ENCODE data around the gene KCNIP3.

DNA sequence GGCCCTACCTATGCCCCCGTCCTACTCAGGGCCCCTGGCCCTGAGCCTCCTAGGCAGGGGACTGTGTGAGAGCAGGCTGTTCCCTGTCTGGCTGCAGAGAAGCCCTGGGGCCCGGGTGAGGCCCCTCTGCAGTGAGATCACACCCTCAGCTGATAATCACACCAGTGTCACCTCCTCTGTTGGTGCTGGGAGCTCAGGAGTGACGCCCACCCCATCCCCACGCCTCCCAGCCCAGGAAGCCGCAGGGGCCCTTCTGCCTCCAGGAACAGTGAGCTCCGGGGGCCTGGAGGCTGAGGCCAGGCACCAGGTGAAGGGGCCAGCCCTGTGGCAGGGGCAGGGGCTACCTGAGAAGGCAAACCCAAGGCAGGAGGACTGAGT, 20.0 kb downstream of the KCNIP3 start:
- TF ChIP-seq, protein P1, sequence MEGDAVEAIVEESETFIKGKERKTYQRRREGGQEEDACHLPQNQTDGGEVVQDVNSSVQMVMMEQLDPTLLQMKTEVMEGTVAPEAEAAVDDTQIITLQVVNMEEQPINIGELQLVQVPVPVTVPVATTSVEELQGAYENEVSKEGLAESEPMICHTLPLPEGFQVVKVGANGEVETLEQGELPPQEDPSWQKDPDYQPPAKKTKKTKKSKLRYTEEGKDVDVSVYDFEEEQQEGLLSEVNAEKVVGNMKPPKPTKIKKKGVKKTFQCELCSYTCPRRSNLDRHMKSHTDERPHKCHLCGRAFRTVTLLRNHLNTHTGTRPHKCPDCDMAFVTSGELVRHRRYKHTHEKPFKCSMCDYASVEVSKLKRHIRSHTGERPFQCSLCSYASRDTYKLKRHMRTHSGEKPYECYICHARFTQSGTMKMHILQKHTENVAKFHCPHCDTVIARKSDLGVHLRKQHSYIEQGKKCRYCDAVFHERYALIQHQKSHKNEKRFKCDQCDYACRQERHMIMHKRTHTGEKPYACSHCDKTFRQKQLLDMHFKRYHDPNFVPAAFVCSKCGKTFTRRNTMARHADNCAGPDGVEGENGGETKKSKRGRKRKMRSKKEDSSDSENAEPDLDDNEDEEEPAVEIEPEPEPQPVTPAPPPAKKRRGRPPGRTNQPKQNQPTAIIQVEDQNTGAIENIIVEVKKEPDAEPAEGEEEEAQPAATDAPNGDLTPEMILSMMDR (IDR thresholded peaks at IDR 0.05 in 8 of 11, conservative IDR thresholded peaks at IDR 0.05 in 3 of 11): no peak
- no peak for TF ChIP-seq POLR2A (IDR thresholded peaks at IDR 0.05)
